Bronchial epithelial cell (primary cell): ENCODE data around the gene RNASE8. TPM values are rescaled to one million over a fixed set of nuclear protein-coding genes. Genes with fewer than 3 reads are reported as not detected.

Experiments used
- DNase-seq: peaks from one replicate; pipeline ENCODE4 v3.0.0-alpha.2; 2010; ENCODE audit warnings: low read depth
- FAIRE-seq: peaks from 2 replicates; lab custom pipeline; 2011; peaks lifted over from hg19 to GRCh38; lab: Jason Lieb, UNC
- H3K27me3 ChIP-seq: 2 replicates; pipeline ENCODE4 v1.5.1; 2011; ENCODE audit warnings: low read length; ENCODE audit not compliant: control insufficient read depth, insufficient read depth
- H3K36me3 ChIP-seq: 2 replicates; pipeline ENCODE4 v1.5.1; 2011; ENCODE audit warnings: low read length; ENCODE audit not compliant: control insufficient read depth, insufficient read depth
- H3K4me3 ChIP-seq: 2 replicates; pipeline ENCODE4 v1.5.1; 2011; ENCODE audit warnings: mild to moderate bottlenecking, low read depth, low read length, control low read depth
- total RNA-seq: library from RNA; depleted of rRNA; stranded (reverse); fragments of >200 nt; gene quantifications from 2 replicates; pipeline ENCODE4 v1.2.1, GENCODE V29; 2014
- TF ChIP-seq, protein P1 (sequence below): IDR thresholded peaks from 2 replicates; pipeline ENCODE4 v1.5.1; 2011; ENCODE audit warnings: mild to moderate bottlenecking, moderate library complexity, low read length, control low read depth, inconsistent platforms; ENCODE audit not compliant: insufficient read depth, severe bottlenecking

RNASE8 gene
- total RNA-seq, 1 donor from 2014 or later = not detected

GRCh38 chr14:21054123-21054767, 3.4 kb upstream of the RNASE8 start:
- DNase-seq (no peak), FAIRE-seq (no peak)
- H3K27me3 ChIP-seq = no peaks in the 10 kb centered on the region
- TF ChIP-seq, protein P1, sequence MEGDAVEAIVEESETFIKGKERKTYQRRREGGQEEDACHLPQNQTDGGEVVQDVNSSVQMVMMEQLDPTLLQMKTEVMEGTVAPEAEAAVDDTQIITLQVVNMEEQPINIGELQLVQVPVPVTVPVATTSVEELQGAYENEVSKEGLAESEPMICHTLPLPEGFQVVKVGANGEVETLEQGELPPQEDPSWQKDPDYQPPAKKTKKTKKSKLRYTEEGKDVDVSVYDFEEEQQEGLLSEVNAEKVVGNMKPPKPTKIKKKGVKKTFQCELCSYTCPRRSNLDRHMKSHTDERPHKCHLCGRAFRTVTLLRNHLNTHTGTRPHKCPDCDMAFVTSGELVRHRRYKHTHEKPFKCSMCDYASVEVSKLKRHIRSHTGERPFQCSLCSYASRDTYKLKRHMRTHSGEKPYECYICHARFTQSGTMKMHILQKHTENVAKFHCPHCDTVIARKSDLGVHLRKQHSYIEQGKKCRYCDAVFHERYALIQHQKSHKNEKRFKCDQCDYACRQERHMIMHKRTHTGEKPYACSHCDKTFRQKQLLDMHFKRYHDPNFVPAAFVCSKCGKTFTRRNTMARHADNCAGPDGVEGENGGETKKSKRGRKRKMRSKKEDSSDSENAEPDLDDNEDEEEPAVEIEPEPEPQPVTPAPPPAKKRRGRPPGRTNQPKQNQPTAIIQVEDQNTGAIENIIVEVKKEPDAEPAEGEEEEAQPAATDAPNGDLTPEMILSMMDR = no peak
- H3K4me3 ChIP-seq = no peak overlapping the region
- no peaks in the 10 kb centered on the region for H3K36me3 ChIP-seq

DNA sequence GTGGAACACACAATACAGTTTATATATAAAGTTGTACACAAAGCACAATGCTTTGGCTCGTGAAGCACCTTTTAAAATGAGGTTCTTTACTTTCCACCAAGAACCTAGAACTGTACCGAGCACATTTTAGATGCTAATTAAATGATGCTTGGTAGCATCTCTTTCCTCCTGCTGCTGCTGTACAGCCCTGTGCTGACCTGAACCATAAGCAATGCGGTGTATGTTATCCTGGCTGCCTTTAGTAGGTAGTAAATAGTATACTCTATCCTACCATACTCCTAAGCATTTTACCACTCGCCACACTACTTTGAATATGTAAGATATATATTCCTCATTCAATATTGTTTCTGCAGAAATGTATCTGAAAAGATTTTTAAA, 2.9 kb upstream of the RNASE8 start:
- TF ChIP-seq, protein P1 = no peak
- Histone ChIP-seq H3K4me3 (no peak overlapping the region), H3K27me3 (no peaks in the 10 kb centered on the region), H3K36me3 (no peaks in the 10 kb centered on the region)
- DNase-seq (no peak), FAIRE-seq (no peak)

DNA sequence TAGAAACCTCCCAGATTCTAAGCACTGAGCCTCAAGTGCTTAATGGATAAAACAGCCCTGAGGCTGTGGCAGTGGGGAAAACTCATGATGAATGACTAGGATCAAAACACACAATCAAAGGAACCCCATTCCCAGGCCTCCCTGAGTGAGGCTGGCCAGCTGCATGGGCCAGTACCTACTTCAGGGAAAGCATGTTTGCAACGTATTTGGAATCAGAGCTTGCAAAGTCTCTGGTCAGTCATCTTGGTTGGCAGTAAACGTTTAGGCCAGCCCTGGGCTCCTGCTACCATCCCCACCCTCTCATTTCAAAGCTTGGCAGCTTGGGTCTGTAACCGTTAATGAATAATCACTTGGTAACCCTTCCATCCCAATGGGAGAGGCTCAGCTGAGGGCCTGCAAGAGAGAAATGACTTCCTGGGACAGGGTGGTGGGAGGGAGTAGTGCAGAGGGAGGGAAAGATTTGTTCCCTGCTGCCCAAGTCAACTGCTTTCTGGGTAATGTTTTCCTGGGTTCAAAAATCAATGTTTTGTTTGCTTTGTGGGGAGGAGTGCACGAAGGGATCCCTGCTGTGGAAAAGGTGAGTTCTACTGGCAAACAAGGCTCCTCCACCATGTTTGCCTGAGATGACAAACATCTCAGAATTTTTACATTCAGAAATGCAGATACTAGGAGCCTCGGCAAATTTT, 2.0 kb upstream of the RNASE8 start:
- DNase-seq = no peak
- Histone ChIP-seq H3K27me3 (no peaks in the 10 kb centered on the region), H3K36me3 (no peaks in the 10 kb centered on the region), H3K4me3 (no peak overlapping the region)
- TF ChIP-seq, protein P1 = no peak
- no peak for FAIRE-seq

DNA sequence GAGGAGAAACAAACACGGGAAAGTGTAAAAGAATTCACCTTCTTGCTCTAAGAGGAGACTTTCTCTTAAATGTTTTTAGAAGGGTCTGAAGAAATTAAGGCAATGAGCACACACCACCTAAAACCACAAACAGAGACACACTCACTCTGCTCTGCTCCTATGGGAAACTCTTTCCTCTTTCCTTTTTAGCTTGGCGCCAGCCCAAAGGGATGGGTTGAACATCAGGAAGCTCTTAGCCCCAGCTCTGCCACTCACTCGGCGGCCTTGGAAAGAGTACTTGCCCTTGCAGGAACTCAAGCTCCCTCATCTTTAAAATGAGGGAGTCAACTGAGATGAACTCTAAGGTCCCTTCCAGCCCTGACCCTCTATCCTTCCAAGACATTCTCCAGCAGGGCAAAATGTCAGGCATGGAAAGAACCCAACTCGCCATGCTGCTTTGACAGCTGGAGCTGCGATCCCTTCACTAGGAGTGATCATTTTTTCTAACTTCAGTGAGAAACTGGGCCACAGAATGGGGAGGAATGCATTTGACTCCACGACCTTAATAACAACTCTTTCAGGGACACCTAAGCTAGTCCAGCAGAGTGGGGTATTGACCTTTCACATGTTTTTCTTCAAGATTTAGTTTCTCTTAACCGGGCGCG, 980 bp upstream of the RNASE8 start:
- no peak overlapping the region for H3K4me3 ChIP-seq
- no peak for FAIRE-seq
- TF ChIP-seq, protein P1 = no peak
- H3K27me3 ChIP-seq = no peaks in the 10 kb centered on the region
- peak; percentile 64 for DNase-seq
- no peaks in the 10 kb centered on the region for H3K36me3 ChIP-seq

- TF ChIP-seq, protein P1 = no peak
- Histone ChIP-seq H3K27me3 (no peaks in the 10 kb centered on the region), H3K4me3 (no peak overlapping the region), H3K36me3 (no peaks in the 10 kb centered on the region)
- FAIRE-seq (no peak), DNase-seq (no peak)
Observed at GRCh38 chr14:21058903-21059302, 1.3 kb downstream of the RNASE8 start.
